GM18508 (cell line): Measurements from ENCODE around the gene RAVER2.
"Not testable (repeated sequence)": the region's sequence is repeated elsewhere in the genome, so short reads cannot be mapped to it uniquely, and the experiment has no call there.

Experiments
- ATAC-seq: cut with Tn5 transposase; IDR thresholded peaks from one replicate; pipeline ENCODE4 v1.9.1; 2021; ENCODE audit warnings: moderate number of reproducible peaks; ENCODE audit not compliant: insufficient read depth, unreplicated experiment

The RAVER2 gene

GRCh38 chr1:64801851-64802523, 57.1 kb downstream of the RAVER2 start:
- no peak for ATAC-seq

DNA sequence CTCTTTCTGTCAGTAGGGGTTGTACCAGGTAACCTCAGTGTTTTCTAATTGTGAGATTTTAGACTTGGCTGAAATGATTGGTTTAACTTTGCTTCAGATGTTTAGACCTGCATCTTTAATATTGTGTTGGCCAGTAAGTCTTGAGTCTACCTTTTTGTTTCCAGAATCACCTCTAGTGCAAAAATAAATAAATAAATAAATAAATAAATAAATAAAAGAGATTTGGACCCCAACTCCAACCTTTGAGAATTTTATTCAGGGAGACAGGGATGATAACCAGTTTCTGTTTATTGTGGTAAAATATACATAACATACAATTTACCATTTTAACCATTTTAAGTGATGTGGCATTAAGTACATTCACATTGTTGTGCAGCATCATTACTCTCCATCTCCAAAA, 64.4 kb downstream of the RAVER2 start:
- ATAC-seq = no peak

GRCh38 chr1:64810001-64810400, 65.1 kb downstream of the RAVER2 start:
- ATAC-seq = no peak

GRCh38 chr1:64811131-64811530, 66.3 kb downstream of the RAVER2 start:
- no peak for ATAC-seq

- no peak for ATAC-seq
These were observed 69.6 kb downstream of the RAVER2 start for GRCh38 chr1:64814427-64814826.

DNA sequence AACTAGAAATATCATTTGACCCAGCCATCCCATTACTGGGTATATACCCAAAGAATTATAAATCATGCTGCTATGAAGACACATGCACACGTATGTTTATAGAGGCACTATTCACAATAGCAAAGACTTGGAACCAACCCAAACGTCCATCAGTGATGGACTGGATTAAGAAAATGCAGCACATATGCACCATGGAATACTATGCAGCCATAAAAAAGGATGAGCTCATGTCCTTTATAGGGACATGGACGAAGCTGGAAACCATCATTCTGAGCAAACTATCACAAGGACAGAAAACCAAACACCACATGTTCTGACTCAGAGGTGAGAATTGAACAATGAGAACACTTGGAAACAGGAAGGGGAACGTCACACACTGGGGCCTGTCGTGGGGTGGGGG, 72.5 kb downstream of the RAVER2 start:
- not testable (repeated sequence) for ATAC-seq

- ATAC-seq = not testable (repeated sequence)
These were observed 75.7 kb downstream of the RAVER2 start for GRCh38 chr1:64820572-64820971.

DNA sequence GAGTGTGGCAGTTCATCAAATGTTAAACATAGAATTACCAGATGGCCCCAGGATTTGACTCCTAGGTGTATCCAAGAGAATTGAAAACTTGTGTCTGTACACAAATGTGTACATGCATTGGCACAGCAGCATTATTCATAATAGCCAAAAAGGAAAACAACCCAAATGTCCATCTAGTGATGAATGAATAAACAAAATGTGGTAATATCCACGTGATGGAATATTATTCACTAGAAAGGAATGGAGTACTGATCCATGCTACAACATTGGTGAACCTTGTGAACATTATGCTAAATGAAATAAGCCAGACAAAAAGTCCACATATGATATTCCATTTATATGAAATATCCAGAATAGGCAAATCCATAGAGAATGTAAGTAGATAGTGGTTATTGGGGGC, 77.7 kb downstream of the RAVER2 start:
- no peak for ATAC-seq

DNA sequence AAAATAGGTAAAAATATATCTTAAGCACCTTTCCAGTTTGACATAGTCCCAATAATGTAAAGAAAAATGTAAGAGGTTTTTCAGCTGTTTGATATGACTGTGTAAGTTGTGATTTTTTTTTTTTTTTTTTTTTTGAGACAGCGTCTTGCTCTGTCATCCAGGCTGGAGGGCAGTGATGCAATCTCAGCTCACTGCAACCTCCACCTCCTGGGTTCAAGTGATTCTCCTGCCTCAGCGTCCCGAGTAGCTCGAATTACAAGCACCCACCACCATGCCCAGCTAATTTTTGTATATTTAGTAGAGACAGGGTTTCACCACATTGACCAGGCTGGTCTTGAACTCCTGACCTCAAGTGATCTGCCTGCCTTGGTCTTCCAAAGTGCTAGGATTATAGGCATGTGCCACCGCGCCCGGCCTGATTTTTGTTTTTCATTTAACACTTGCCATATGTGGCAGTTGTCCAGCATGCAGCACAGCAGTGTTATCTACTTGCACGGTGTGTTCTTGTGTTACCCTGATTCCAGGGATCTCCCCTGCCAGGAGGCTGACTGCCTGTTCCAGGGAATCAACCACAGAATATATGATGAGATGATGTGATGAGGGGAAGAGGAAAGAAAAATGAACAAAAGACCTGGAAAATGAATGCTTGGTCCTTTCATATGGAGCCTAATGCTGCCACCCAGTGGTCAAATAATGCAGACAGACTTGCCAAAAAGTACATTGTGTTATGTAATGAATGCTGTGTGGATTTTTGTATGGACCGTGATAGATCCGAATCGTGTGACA, 79.0 kb downstream of the RAVER2 start:
- ATAC-seq = no peak

DNA sequence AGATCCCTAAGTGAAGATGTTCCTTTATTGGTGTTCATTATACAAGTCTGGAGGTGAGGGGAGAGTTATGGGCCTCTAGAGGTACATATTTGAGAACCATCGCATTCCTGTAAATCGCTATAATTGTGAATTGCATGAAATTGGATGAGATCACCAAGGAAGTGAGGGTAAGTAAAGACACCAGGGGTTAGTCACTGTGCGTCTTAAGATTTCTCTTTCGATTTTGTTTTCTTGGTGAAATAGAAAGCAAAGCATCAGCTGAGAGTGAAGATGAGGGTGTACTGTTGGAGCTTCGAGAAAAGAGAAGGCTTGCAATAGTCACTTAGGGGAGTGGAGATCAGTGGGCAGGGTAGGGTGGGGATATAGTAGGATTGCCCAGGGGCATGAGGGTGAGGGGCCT, 82.1 kb downstream of the RAVER2 start:
- no peak for ATAC-seq

GRCh38 chr1:64828829-64829228, 84.0 kb downstream of the RAVER2 start:
- no peak for ATAC-seq

DNA sequence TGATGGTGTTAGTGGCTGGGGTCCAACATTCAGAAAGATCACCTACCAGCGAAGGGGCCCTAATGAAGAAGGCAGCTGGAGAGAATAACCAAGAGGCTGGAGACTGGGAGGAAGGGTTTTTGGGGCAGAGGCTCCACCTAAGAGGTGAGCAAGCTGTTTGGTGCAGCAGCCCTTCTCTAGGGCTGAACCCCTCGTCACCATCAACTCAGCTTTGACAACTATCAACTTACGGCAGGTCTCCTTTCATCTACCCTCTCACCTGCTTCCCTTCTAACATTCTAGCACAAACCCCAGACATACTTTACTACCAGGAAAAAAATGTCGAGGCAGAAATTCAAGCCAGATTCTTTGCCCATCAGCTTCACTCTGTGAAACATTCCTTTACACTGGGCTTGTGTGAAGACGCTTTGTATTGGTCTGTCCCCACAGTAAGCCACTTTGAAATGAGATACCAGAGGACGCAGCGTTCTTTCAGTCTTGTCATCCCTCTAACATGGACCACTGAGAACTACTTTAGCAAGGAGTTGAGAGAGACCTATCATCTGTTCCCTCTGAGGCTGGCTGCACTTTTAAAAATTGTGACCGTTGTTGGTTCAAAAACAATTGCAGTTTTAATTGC, 84.6 kb downstream of the RAVER2 start:
- ATAC-seq = no peak

DNA sequence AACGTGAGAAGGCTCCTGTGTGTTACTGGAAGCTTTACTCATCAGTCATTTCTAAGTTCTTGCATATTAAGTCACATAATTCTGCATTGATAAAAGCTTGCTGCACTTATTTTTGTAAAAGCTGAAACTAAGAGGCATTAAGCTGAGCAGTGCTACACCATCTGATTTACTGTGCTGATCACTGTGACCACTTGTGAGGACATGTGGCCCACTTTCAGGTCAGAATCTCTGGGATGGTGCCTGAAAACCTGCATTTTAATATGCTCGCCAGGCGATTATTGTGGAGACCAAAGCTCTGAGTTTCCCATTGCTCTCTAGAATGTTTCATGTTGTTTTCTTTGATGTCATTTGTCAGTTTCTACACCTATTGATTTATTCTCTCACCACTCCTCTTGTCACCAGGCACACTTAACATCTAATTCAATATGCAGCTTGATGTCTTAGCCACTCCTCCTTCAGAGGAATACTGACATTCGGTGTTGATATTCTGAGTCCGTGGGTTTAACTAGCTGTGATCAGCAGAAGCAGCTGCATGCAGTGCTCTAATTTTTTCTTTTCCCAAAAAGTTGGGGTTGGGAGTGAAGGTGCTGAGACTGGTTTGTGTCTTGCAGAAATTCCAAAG, 85.3 kb downstream of the RAVER2 start:
- no peak for ATAC-seq

DNA sequence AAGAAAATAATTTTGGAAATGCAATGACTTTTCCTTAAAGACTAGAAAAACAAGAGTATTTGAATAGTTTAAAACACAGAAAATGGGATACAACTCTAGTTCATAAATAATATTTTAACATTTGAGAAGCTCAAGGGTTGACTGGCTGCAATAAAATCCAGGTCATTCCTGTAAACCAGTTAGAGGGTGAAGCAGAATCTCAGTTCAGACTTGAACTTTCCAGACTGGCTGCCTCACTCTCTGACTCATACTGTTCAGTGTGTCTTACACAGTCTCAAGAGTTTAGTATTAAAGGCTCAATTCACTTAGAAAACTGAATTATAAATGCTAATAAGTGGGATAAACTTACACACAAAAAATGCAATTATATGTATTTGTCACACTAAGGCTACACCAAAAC, 89.9 kb downstream of the RAVER2 start:
- no peak for ATAC-seq

DNA sequence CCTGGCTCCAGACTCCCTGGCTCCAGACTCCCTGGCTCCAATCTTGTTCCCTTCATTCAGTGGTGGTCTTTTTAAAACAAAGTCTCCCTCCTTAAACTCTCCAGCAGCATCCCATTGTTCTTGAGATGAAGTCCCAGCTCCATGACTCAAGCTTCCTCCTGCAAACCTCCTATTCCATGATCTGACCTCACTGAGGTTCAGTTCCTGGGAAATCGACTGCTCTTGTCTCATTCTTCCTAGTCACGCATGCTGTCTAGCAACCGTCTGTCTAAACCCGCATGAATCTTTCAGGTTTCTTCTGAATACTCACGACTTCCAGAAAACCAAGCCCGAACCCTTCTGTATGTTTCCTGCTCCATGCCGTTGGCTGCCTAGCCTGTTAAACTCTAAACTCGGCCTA, 91.9 kb downstream of the RAVER2 start:
- no peak for ATAC-seq

- ATAC-seq = no peak
These were observed 93.6 kb downstream of the RAVER2 start for GRCh38 chr1:64838486-64838885.

DNA sequence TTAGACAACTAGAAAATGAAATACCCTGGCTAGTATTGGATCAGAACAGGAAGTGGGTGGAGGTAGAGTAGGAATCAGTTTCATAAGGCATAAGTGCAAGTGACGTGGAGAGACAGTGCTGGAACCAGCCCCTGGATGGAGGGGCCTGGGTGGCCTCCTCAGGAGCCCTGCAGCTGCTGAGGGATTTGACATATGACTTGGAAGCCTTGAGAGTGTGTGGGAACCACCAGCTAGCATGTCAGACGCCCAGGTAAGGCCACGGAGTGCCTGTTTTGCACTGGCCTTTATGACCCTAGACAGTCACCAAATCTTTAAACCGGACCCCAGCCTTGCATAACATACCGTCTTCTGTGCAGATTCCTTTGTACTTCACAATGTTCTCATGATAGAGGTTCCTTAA, 94.4 kb downstream of the RAVER2 start:
- ATAC-seq = no peak

DNA sequence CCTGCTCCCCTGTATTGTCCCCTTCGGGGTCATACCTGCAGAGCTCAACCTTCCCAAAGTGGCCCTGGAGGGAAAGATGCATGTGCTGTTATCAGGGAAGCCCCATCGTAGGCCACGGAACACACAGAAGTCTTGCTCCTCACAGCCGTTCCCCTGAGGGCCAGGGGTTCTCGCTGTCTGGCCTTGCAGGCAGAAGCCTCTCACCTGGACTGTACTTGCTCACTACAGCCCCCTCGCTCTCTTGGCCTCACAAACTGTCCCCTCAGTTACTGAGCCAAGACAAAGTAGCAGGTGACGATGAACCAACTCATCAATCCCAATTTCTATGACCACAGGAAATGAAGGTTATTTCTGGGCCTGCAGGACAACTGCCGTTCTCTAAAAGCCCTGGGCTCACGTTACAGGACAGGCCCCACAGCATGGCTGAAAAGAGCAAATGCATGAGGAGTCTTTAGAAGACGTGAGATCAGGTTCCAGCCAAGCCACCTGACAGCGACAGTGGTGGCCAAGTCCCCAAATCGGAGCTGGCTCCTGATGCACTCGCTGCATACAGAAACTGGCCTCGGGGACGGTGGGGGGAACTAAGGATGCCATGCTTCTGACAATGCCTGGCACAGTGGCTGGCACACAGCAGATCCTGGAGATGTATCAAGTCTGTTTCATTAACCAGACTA, 95.0 kb downstream of the RAVER2 start:
- ATAC-seq = no peak

DNA sequence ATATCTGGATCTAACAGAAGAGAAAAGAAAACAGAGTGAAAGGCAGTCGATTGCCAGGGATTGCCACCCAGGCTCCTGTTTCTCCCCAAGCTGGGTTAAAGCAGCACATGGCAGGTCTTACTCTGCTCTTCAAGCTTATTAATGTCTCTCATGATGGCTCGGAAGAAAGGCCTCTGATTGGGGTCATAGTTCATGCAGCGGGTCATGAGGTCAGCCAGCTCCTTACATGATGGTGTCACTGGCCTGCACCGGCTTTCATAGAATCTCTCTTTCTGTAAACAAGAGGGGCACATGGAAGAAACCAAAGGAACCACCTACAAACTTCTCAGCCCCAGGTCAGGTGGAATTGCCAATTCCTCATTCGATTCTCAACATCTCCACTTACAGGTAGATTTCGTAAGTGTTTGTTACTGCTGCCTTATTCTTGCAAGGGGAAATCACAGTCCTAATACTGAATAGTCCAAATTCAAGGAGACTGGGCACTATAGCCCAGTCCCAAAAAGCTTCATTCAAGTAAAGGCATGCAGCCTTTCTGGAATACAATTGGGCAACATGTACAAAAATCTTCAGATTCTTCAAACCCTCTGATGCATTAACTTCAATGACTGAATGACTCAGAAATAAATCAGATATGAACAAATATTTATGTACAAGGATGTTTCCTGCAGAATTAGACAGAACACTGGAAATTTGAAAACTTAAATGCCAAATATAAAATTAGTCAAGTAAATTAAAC, 96.6 kb downstream of the RAVER2 start:
- ATAC-seq = no peak

- ATAC-seq = no peak
These were observed 97.3 kb downstream of the RAVER2 start for GRCh38 chr1:64842224-64842623.
